ENCODE results near the gene TM4SF18.

Gene TM4SF18

DNA sequence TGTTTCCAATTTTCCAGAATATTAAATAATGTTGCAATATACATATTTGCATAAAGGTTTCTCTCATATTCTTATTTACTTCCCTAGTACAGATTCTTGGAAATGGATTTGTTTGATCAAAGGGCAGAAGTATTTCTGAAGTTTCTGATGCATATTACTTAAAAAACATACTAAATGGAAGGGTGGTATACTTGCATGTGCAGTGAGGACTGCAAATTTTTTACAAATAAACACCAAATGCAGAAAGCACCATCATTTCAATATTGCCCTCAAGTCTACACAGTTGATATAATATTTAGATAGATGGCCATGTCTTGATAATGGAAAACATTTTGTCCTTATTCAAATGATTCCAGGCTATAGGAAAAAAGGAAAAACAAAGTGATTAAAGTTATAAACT, 12.3 kb downstream of the TM4SF18 start:
- no peaks in the 10 kb centered on the region for H3K4me1 Mint-ChIP-seq (ENCODE audit: low read depth)
- peaks cover 12% of the 10 kb centered on the region for H3K27me3 Mint-ChIP-seq
- no peaks in the 10 kb centered on the region for H3K36me3 Mint-ChIP-seq (ENCODE audit: low read depth)
- no peak overlapping the region for H3K27ac Mint-ChIP-seq
- H3K4me3 Mint-ChIP-seq: no peak overlapping the region
- H3K9me3 Mint-ChIP-seq: no peaks in the 10 kb centered on the region

DNA sequence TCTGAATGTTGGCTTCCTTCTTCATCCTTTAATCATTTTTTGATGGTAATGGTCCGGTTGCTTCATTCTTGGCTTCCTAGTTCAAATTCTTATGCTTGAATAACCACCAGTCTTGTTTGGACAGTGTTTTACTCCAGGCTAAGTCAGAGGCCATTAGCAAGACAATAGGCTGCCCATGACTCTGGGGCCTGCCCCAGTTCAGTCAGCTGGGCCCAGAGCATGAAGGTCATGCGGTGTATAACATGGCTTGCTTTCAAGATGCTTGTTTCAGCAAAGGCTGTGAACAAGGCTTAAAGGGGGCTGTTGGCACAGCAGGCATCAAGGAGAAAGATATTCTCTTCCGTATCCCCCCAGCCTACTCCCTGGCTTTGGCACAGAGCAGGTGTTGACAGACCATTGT, 13.7 kb downstream of the TM4SF18 start:
- Mint-ChIP-seq H3K36me3 (ENCODE audit: low read depth) (no peaks in the 10 kb centered on the region), H3K27me3 (peaks cover 11% of the 10 kb centered on the region), H3K4me1 (ENCODE audit: low read depth) (no peaks in the 10 kb centered on the region), H3K27ac (no peak overlapping the region), H3K9me3 (no peaks in the 10 kb centered on the region), H3K4me3 (no peak overlapping the region)

- peaks cover 19% of the 10 kb centered on the region for H3K27me3 Mint-ChIP-seq
- no peak overlapping the region for H3K27ac Mint-ChIP-seq
- no peaks in the 10 kb centered on the region for H3K9me3 Mint-ChIP-seq
- no peaks in the 10 kb centered on the region for H3K4me1 Mint-ChIP-seq (ENCODE audit: low read depth)
- H3K36me3 Mint-ChIP-seq (ENCODE audit: low read depth): no peaks in the 10 kb centered on the region
- no peak overlapping the region for H3K4me3 Mint-ChIP-seq
Observed at GRCh38 chr3:149317072-149317471, 16.4 kb downstream of the TM4SF18 start.

GRCh38 chr3:149316437-149316836, 17.0 kb downstream of the TM4SF18 start:
- no peaks in the 10 kb centered on the region for H3K4me1 Mint-ChIP-seq (ENCODE audit: low read depth)
- H3K27me3 Mint-ChIP-seq: peaks cover 25% of the 10 kb centered on the region
- no peaks in the 10 kb centered on the region for H3K36me3 Mint-ChIP-seq (ENCODE audit: low read depth)
- no peak overlapping the region for H3K4me3 Mint-ChIP-seq
- no peak overlapping the region for H3K27ac Mint-ChIP-seq
- no peaks in the 10 kb centered on the region for H3K9me3 Mint-ChIP-seq

DNA sequence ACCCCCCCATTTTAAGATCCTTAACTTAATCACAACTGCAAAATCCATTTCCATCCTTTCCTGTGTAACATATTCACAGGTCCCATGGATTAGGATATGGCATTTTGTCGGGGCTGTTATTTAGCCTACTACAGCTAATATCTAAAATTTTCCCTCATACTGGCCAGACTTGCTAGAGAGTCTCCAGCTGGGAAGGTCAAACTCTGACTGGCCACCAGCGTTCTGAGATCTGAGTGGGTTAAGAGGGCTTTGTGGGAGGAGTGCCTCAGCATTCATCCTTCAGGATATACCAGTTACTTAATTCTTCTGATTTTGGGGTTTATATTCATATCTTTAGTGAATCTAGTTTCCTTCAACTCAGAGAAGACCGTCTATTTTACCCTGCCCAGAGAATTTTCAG, 17.7 kb downstream of the TM4SF18 start:
- Mint-ChIP-seq H3K27ac (no peak overlapping the region), H3K27me3 (peaks cover 29% of the 10 kb centered on the region), H3K36me3 (ENCODE audit: low read depth) (no peaks in the 10 kb centered on the region), H3K4me3 (no peak overlapping the region), H3K4me1 (ENCODE audit: low read depth) (no peaks in the 10 kb centered on the region), H3K9me3 (no peaks in the 10 kb centered on the region)

GRCh38 chr3:149314807-149315578, 18.4 kb downstream of the TM4SF18 start:
- peaks cover 33% of the 10 kb centered on the region for H3K27me3 Mint-ChIP-seq
- no peak overlapping the region for H3K27ac Mint-ChIP-seq
- no peaks in the 10 kb centered on the region for H3K36me3 Mint-ChIP-seq (ENCODE audit: low read depth)
- H3K4me1 Mint-ChIP-seq (ENCODE audit: low read depth): no peaks in the 10 kb centered on the region
- no peaks in the 10 kb centered on the region for H3K9me3 Mint-ChIP-seq
- H3K4me3 Mint-ChIP-seq: no peak overlapping the region

GRCh38 chr3:149313542-149313941, 19.9 kb downstream of the TM4SF18 start:
- H3K27me3 Mint-ChIP-seq: peaks cover 34% of the 10 kb centered on the region
- no peak overlapping the region for H3K27ac Mint-ChIP-seq
- no peaks in the 10 kb centered on the region for H3K9me3 Mint-ChIP-seq
- H3K4me1 Mint-ChIP-seq (ENCODE audit: low read depth): no peaks in the 10 kb centered on the region
- H3K36me3 Mint-ChIP-seq (ENCODE audit: low read depth): no peaks in the 10 kb centered on the region
- H3K4me3 Mint-ChIP-seq: no peak overlapping the region

GRCh38 chr3:149310796-149311534, 22.5 kb downstream of the TM4SF18 start:
- Mint-ChIP-seq H3K36me3 (ENCODE audit: low read depth) (no peaks in the 10 kb centered on the region), H3K27me3 (peaks cover 35% of the 10 kb centered on the region), H3K4me3 (no peak overlapping the region), H3K4me1 (ENCODE audit: low read depth) (no peaks in the 10 kb centered on the region), H3K27ac (no peak overlapping the region), H3K9me3 (no peaks in the 10 kb centered on the region)

DNA sequence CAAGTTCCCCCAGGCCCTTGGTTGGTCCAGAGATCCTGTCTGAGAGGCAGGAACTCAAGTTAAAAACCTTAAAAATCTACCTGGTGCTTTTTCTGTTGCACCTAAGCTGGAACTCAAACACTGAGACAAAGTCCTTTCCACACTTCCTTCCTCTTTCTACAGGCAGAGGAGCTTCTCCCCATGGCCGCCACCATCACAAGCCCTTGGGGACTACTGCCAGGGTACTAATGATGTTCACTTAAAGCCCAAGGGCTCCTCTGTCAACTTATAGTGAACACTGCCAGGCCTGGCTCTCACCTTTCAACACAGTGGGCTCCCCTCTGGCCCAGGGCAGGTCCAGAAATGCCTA, 26.0 kb downstream of the TM4SF18 start:
- no peak overlapping the region for H3K27ac Mint-ChIP-seq
- H3K4me1 Mint-ChIP-seq (ENCODE audit: low read depth): no peaks in the 10 kb centered on the region
- H3K9me3 Mint-ChIP-seq: no peaks in the 10 kb centered on the region
- H3K36me3 Mint-ChIP-seq (ENCODE audit: low read depth): no peaks in the 10 kb centered on the region
- no peak overlapping the region for H3K4me3 Mint-ChIP-seq
- peaks cover 47% of the 10 kb centered on the region for H3K27me3 Mint-ChIP-seq

DNA sequence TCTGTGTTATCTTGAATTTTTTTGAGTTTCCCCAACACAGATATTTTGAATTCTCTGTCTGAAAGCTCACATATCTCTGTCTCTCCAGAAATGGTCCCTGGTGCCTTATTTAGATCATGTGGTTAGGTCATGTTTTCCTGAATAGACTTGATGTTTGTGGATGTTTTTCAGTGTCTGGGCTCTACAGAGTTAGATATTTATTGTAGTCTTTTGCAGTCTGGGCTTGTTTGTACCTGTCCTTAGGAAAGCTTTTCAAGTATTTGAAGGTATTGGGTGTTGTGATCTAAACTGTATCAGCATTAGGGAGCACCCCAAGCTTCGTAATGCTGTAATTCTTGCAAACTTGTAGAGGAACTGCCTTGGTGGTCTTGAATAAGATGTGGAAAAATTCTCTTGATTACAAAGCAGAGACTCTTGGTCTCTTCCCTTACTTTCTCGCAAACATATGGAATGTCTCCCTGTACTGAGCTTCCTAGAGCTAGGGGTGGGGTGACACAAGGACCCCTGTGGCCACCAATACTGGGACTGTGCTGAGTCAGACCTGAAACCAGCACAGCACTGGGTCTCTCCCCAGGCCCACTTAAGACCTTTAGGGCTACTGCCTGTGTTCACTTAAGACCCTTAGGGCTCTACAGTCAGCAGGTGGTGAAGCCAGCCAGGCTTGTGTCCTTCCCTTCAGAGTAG, 26.5 kb downstream of the TM4SF18 start:
- no peaks in the 10 kb centered on the region for H3K36me3 Mint-ChIP-seq (ENCODE audit: low read depth)
- H3K4me1 Mint-ChIP-seq (ENCODE audit: low read depth): no peaks in the 10 kb centered on the region
- H3K4me3 Mint-ChIP-seq: no peak overlapping the region
- H3K27ac Mint-ChIP-seq: no peak overlapping the region
- H3K9me3 Mint-ChIP-seq: no peaks in the 10 kb centered on the region
- H3K27me3 Mint-ChIP-seq: peaks cover 46% of the 10 kb centered on the region

DNA sequence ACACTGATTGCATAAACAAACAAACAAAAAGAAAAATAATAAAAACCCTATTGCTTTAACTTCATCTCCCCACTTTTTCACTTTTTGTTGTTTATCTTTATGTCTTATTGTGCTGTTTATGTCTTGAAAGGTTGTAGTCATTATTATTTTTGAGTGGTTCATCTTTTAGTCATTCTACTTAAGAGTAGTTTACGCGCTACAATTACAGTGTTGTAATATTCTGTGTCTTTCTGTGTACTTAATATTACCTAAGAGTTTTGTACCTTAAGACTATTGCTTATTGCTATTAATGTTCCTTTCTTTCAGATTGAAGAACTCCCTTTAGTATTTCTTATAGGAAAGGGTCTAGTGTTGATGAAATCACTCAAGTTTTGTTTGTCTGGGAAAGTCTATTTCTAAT, 28.1 kb downstream of the TM4SF18 start:
- H3K4me1 Mint-ChIP-seq (ENCODE audit: low read depth): peaks cover 3% of the 10 kb centered on the region
- peaks cover 38% of the 10 kb centered on the region for H3K27me3 Mint-ChIP-seq
- H3K36me3 Mint-ChIP-seq (ENCODE audit: low read depth): no peaks in the 10 kb centered on the region
- no peaks in the 10 kb centered on the region for H3K9me3 Mint-ChIP-seq
- no peak overlapping the region for H3K27ac Mint-ChIP-seq
- H3K4me3 Mint-ChIP-seq: no peak overlapping the region

DNA sequence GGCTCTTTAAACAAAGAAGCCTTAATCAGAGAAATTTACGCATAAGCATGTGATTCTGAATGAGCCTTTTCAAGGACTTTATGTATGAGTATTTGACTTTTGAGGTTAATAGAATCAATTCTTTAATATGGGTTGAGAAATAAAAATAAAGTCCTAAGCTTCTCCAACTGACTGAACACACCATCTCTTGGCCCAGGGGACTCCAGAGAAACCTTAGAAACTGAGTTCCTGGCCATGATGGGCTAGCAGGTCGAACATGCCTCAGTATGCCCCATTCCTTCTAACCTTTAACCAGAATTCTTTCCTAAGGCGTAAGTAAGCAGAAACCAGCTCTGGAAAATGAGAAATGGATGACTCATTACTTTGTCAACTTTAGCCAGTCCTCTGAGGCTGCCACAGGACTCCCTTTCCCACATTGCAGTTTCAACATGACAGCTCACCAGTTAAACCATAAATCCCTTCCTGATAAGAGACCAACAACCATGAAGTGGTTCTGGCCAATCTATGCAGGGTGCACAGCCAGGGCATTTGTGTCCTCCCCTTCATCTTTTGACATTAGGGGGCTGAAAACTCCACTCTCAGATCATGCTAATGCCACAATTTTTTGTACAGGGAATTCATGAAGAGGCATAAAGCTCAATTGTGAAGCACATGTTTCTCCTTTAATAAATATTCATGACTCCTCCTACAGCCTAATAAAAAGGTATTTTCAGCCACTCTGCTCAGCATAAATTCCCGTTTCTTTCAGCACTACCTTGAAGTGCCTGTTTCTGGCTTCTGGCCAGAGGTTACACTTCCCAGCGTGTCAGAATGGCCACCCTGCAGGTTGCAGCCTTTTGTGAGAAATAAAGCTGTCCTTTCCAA, 33.3 kb downstream of the TM4SF18 start:
- Mint-ChIP-seq H3K9me3 (no peaks in the 10 kb centered on the region), H3K4me1 (ENCODE audit: low read depth) (peaks cover 8% of the 10 kb centered on the region), H3K4me3 (no peak overlapping the region), H3K27me3 (peaks cover 22% of the 10 kb centered on the region), H3K27ac (no peak overlapping the region), H3K36me3 (ENCODE audit: low read depth) (no peaks in the 10 kb centered on the region)

- H3K27ac Mint-ChIP-seq: no peak overlapping the region
- no peaks in the 10 kb centered on the region for H3K36me3 Mint-ChIP-seq (ENCODE audit: low read depth)
- peaks cover 8% of the 10 kb centered on the region for H3K4me1 Mint-ChIP-seq (ENCODE audit: low read depth)
- H3K4me3 Mint-ChIP-seq: no peak overlapping the region
- H3K9me3 Mint-ChIP-seq: no peaks in the 10 kb centered on the region
- no peaks in the 10 kb centered on the region for H3K27me3 Mint-ChIP-seq
Observed at GRCh38 chr3:149296972-149297371, 36.5 kb downstream of the TM4SF18 start.

GRCh38 chr3:149292666-149293065, 40.8 kb downstream of the TM4SF18 start:
- Mint-ChIP-seq H3K36me3 (ENCODE audit: low read depth) (no peaks in the 10 kb centered on the region), H3K27ac (no peak overlapping the region), H3K4me1 (ENCODE audit: low read depth) (no peaks in the 10 kb centered on the region), H3K4me3 (no peak overlapping the region), H3K27me3 (no peaks in the 10 kb centered on the region), H3K9me3 (no peaks in the 10 kb centered on the region)

DNA sequence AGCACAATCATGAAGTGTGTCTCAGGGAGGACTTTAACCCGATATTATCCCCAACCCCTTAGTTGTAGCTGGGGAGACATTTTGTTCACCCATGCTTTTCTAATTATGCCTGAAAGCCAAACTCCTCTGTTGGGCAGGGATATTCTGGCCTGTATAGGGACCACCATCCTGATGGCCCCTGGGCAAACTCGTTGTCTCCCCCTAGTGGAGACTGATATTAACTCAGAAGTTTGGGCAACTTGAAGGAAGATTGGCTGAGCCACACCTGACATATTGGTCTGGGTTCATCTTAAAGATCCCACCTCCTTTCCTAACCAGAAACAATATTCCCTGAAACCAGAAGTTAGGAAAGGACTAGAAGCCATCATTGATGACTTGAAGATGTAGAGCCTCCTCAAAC, 42.3 kb downstream of the TM4SF18 start:
- no peak overlapping the region for H3K4me3 Mint-ChIP-seq
- H3K27me3 Mint-ChIP-seq: no peaks in the 10 kb centered on the region
- H3K27ac Mint-ChIP-seq: no peak overlapping the region
- no peaks in the 10 kb centered on the region for H3K4me1 Mint-ChIP-seq (ENCODE audit: low read depth)
- no peaks in the 10 kb centered on the region for H3K9me3 Mint-ChIP-seq
- no peaks in the 10 kb centered on the region for H3K36me3 Mint-ChIP-seq (ENCODE audit: low read depth)

Measured in stimulated activated naive CD8-positive, alpha-beta T cell treated with anti-CD3 and anti-CD28 coated beads, Interleukin-15, Interleukin-2, amounts not matched to agents 100 ng/mL and 50 ng/mL, for 24 hours (primary cell).